HG02763 (cell line): Measurements from ENCODE around the gene YES1.
"Not testable (repeated sequence)": the region's sequence is repeated elsewhere in the genome, so short reads cannot be mapped to it uniquely, and the experiment has no call there.

Experiments used
- ATAC-seq: cut with Tn5 transposase; IDR thresholded peaks from one replicate; pipeline ENCODE4 v1.9.1; 2021; ENCODE audit warnings: mild to moderate bottlenecking, moderate library complexity; ENCODE audit not compliant: unreplicated experiment

The YES1 gene

GRCh38 chr18:824179-824578 lies 12.1 kb upstream of the YES1 start:
- ATAC-seq = no peak

- ATAC-seq = no peak
Measured at GRCh38 chr18:820591-821165, 8.6 kb upstream of the YES1 start.

GRCh38 chr18:816869-817268 lies 4.8 kb upstream of the YES1 start:
- no peak for ATAC-seq

GRCh38 chr18:816088-816653 lies 4.1 kb upstream of the YES1 start:
- ATAC-seq = no peak

- ATAC-seq = no peak
Measured at GRCh38 chr18:815353-815752, 3.3 kb upstream of the YES1 start.

- no peak for ATAC-seq
Measured at GRCh38 chr18:814300-815084, 2.5 kb upstream of the YES1 start.

- ATAC-seq = no peak
Measured at GRCh38 chr18:813172-814071, 1.4 kb upstream of the YES1 start.

GRCh38 chr18:812376-813171 lies 532 bp upstream of the YES1 start:
- ATAC-seq = peak; percentile 49

- ATAC-seq = peak; percentile 9
Measured at GRCh38 chr18:811182-811891, 705 bp downstream of the YES1 start.

- no peak for ATAC-seq
Measured at GRCh38 chr18:809985-810642, 1.9 kb downstream of the YES1 start.

- ATAC-seq = not testable (repeated sequence)
Measured at GRCh38 chr18:809228-809627, 2.8 kb downstream of the YES1 start.

GRCh38 chr18:808502-808901 lies 3.5 kb downstream of the YES1 start:
- no peak for ATAC-seq

- no peak for ATAC-seq
Measured at GRCh38 chr18:808086-808485, 4.0 kb downstream of the YES1 start.

- peak; percentile 20 for ATAC-seq
Measured at GRCh38 chr18:805755-806110, 6.3 kb downstream of the YES1 start.

- peak; percentile 37 for ATAC-seq
Measured at GRCh38 chr18:805008-805754, 6.9 kb downstream of the YES1 start.

- no peak for ATAC-seq
Measured at GRCh38 chr18:801137-801536, 10.9 kb downstream of the YES1 start.

- ATAC-seq = no peak
Measured at GRCh38 chr18:799943-800342, 12.1 kb downstream of the YES1 start.

GRCh38 chr18:795383-795782 lies 16.7 kb downstream of the YES1 start:
- ATAC-seq = not testable (repeated sequence)

GRCh38 chr18:789397-789796 lies 22.6 kb downstream of the YES1 start:
- ATAC-seq = no peak
